ENCODE data around the gene KCNIP2.

Gene KCNIP2

GRCh38 chr10:101856626-101857025, 13.0 kb upstream of the KCNIP2 start:
- Histone ChIP-seq H3K4me1 (ENCODE audit: low read depth, poor library complexity, severe bottlenecking) (no peaks in the 10 kb centered on the region), H3K79me2 (ENCODE audit: insufficient read depth, low read depth) (no peaks in the 10 kb centered on the region), H4K20me1 (ENCODE audit: insufficient read depth) (no peaks in the 10 kb centered on the region), H3K36me3 (ENCODE audit: insufficient read depth) (no peaks in the 10 kb centered on the region), H3K4me2 (no peak overlapping the region), H3K4me3 (IDR thresholded peaks at IDR 0.05; ENCODE audit: insufficient read depth, low read depth, low read length) (no peak overlapping the region), H2AFZ (ENCODE audit: low read depth) (no peak overlapping the region), H3K27me3 (ENCODE audit: insufficient read depth, low read depth) (no peaks in the 10 kb centered on the region), H3K9ac (no peak overlapping the region), H3K27ac (no peak overlapping the region)
- no peak for TF ChIP-seq CTCF (conservative IDR thresholded peaks at IDR 0.05; ENCODE audit: low read depth, low read length)

GRCh38 chr10:101851411-101852116, 8.0 kb upstream of the KCNIP2 start:
- no peak for TF ChIP-seq CTCF (conservative IDR thresholded peaks at IDR 0.05; ENCODE audit: low read depth, low read length)
- Histone ChIP-seq H3K36me3 (ENCODE audit: insufficient read depth) (no peaks in the 10 kb centered on the region), H3K4me1 (ENCODE audit: low read depth, poor library complexity, severe bottlenecking) (no peaks in the 10 kb centered on the region), H4K20me1 (ENCODE audit: insufficient read depth) (no peaks in the 10 kb centered on the region), H3K27ac (no peak overlapping the region), H3K4me3 (IDR thresholded peaks at IDR 0.05; ENCODE audit: insufficient read depth, low read depth, low read length) (no peak overlapping the region), H2AFZ (ENCODE audit: low read depth) (no peak overlapping the region), H3K79me2 (ENCODE audit: insufficient read depth, low read depth) (no peaks in the 10 kb centered on the region), H3K27me3 (ENCODE audit: insufficient read depth, low read depth) (no peaks in the 10 kb centered on the region), H3K4me2 (no peak overlapping the region), H3K9ac (no peak overlapping the region)

- Histone ChIP-seq H3K36me3 (ENCODE audit: insufficient read depth) (no peaks in the 10 kb centered on the region), H4K20me1 (ENCODE audit: insufficient read depth) (no peaks in the 10 kb centered on the region), H3K9ac (no peak overlapping the region), H3K4me1 (ENCODE audit: low read depth, poor library complexity, severe bottlenecking) (no peaks in the 10 kb centered on the region), H2AFZ (ENCODE audit: low read depth) (no peak overlapping the region), H3K4me2 (no peak overlapping the region), H3K79me2 (ENCODE audit: insufficient read depth, low read depth) (no peaks in the 10 kb centered on the region), H3K4me3 (IDR thresholded peaks at IDR 0.05; ENCODE audit: insufficient read depth, low read depth, low read length) (no peak overlapping the region), H3K27ac (no peak overlapping the region), H3K27me3 (ENCODE audit: insufficient read depth, low read depth) (no peaks in the 10 kb centered on the region)
- no peak for TF ChIP-seq CTCF (conservative IDR thresholded peaks at IDR 0.05; ENCODE audit: low read depth, low read length)
Measured at GRCh38 chr10:101850749-101851148, 7.1 kb upstream of the KCNIP2 start.

- no peaks in the 10 kb centered on the region for H3K36me3 ChIP-seq (ENCODE audit: insufficient read depth)
- no peak for TF ChIP-seq CTCF (conservative IDR thresholded peaks at IDR 0.05; ENCODE audit: low read depth, low read length)
- H3K4me1 ChIP-seq (ENCODE audit: low read depth, poor library complexity, severe bottlenecking), result no peaks in the 10 kb centered on the region
- H3K9ac ChIP-seq, result no peak overlapping the region
- no peak overlapping the region for H3K4me2 ChIP-seq
- H3K27ac ChIP-seq, result no peak overlapping the region
- no peak overlapping the region for H2AFZ ChIP-seq (ENCODE audit: low read depth)
- no peaks in the 10 kb centered on the region for H3K79me2 ChIP-seq (ENCODE audit: insufficient read depth, low read depth)
- H3K27me3 ChIP-seq (ENCODE audit: insufficient read depth, low read depth), result no peaks in the 10 kb centered on the region
- H4K20me1 ChIP-seq (ENCODE audit: insufficient read depth), result no peaks in the 10 kb centered on the region
- no peak overlapping the region for H3K4me3 ChIP-seq (IDR thresholded peaks at IDR 0.05; ENCODE audit: insufficient read depth, low read depth, low read length)
Measured at GRCh38 chr10:101848894-101849351, 5.3 kb upstream of the KCNIP2 start.
